ES-I3 (cell line): ENCODE data around the gene CYP2W1.

Experiments
- H3K36me3 ChIP-seq: 2 replicates; pipeline ENCODE4 v1.6.1; 2013; ENCODE audit warnings: mild to moderate bottlenecking, low read length, control low read depth, moderate library complexity; ENCODE audit not compliant: insufficient read depth
- H3K4me1 ChIP-seq: 2 replicates; pipeline ENCODE4 v1.6.1; 2013; ENCODE audit warnings: mild to moderate bottlenecking, control low read depth, low read length; ENCODE audit not compliant: insufficient read depth
- H3K9ac ChIP-seq: 2 replicates; pipeline ENCODE4 v1.6.1; 2013; ENCODE audit warnings: low read depth, mild to moderate bottlenecking, low read length, moderate library complexity
- H3K9me3 ChIP-seq: 2 replicates; pipeline ENCODE4 v1.6.1; 2013; ENCODE audit warnings: mild to moderate bottlenecking, low read length, moderate library complexity; ENCODE audit not compliant: control insufficient read depth, insufficient read depth

Gene CYP2W1

DNA sequence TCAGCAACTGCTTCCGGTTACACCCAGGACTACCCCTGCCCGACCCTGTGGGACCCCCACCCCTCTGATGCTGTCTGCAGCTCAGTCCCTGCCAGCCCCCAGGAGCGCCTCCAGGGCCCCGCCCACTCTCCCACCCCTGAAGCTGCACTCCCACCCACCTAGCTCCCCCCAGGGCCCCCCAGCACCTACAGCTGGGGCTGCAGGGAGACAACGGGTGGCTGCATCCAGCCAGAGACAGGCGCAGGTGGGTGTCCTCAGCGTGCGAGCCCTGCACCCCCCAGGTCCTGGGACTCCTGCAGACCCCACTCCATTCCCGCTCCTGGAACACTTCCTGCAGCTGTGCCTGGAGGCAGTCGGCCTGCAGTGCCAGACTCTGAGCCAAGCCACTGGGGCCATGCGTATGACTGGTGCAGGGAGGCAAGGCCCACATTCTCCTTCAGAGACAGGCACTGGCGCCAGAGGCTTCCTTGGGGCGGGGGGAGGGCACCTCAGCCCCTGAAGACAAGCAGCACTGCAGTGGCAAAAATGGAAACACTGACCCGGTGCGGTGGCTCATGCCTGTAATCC, 6.1 kb downstream of the CYP2W1 start:
- Histone ChIP-seq H3K9ac (no peak overlapping the region), H3K36me3 (no peaks in the 10 kb centered on the region), H3K9me3 (no peaks in the 10 kb centered on the region), H3K4me1 (peaks cover 7% of the 10 kb centered on the region; the same call in 1 of the 2 replicates)

DNA sequence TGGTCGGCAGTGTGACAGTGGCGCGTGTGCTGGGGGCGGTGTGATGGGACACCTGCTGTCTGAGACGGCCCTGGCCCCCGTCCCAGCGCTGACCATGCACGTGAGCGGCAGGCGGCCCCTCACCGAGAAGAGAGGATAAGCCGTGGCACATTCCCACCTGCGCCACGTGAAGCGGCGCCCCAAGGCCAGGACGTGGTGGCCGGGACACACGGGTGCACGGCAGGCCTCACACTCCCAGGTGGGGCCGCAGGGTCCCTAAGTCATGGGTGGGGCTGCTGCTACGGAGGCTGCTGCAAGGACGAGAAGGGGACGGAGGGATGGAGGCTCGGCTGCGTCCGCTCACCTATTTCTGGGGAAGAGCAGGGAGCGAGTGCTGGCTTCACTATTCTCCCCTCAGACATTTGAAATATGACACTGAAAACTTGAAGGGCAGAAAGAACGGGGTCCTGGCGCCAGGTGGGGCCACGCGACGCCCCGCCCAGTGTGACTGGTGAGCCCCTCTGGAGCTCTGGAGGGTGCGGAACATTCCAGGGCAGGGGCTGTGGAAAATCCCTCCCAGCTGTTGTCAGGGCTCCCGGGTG, 7.5 kb downstream of the CYP2W1 start:
- Histone ChIP-seq H3K9me3 (no peaks in the 10 kb centered on the region), H3K4me1 (peaks cover 7% of the 10 kb centered on the region; the same call in 1 of the 2 replicates), H3K9ac (no peak overlapping the region), H3K36me3 (no peaks in the 10 kb centered on the region)

DNA sequence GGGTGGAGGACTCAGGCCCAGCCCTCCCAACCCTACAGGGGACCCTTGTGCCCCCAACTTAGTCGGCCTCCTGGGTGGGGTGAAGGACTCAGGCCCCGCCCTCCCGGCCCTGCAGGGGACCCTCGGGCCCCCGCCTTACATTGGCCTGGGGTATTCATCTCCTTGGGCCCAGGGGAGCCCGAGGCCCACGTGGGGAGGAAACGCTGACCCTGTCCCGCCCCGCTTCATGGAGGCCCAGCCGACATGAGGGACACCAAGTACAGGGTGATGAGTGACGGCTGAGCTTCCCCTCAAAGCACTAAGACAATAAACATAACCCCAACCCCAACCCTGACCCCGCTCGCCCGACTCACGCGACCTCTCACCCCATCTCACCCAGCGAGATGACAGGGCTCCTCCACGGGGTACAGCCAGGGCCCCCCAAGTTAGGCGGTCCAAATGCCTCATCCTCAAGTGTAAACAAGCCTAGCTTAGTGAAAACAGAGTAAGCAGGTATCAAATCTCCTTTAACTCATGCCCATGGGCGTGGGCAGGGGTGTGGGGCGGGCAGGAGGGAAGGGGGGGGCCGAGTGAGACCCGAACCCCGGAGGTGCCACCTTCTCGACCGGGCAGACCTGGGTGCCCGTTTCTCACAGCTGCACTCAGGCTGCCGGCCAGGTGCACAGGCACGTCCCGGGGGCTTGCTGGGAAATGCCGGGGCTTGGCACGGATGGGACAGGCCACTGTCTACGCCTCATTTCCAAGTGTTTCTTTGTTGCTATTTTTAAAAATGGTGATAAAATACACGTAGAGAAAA, 8.2 kb downstream of the CYP2W1 start:
- no peak overlapping the region for H3K9ac ChIP-seq
- no peaks in the 10 kb centered on the region for H3K36me3 ChIP-seq
- H3K9me3 ChIP-seq: no peaks in the 10 kb centered on the region
- H3K4me1 ChIP-seq: peaks cover 7% of the 10 kb centered on the region; the same call in 1 of the 2 replicates

DNA sequence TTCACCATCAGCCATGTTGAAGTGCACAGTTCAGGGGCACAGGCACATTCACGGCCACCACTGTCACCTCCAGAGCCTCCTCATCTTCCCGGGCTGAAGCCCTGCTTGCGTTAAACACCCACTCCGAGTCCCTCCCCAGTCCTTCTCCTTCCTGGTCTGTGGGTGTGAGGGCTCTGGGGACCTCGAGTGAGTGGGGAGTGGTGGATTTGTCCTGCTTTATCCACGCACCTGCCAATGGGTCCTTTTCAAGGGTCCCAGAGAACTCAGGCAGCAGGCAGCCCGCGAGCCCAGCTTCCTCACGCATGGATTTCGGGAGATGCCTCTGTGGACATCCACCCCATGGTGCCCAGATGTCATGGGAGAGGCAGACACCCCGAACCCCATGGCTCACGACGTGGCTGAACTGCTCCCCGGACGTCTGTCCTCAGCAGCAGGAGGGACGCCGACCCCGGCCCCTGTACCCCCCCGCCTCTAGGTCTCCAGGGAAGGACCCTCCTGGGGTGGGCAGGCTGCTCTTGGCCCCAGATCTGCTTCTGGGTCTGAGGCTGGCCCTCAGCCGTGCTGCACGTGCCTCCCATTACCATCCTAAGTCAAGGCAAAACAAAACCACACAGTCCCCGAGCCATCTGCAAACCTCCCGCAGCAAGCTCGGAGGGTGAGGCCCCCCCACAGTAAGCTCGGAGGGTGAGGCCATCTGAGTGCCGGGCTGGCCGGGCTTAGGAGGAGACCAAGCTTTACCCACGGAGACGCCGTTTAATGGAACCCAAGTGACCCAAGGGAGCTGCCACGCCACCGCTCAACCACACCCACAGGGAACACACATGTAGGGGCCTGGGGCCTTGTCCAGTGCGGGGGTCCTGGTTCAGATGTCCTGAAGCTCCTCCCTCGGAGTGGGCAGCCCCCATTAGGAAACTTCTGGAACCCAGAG, 9.0 kb downstream of the CYP2W1 start:
- H3K9ac ChIP-seq: no peak overlapping the region
- no peaks in the 10 kb centered on the region for H3K9me3 ChIP-seq
- peaks cover 7% of the 10 kb centered on the region; the same call in 1 of the 2 replicates for H3K4me1 ChIP-seq
- H3K36me3 ChIP-seq: no peaks in the 10 kb centered on the region

DNA sequence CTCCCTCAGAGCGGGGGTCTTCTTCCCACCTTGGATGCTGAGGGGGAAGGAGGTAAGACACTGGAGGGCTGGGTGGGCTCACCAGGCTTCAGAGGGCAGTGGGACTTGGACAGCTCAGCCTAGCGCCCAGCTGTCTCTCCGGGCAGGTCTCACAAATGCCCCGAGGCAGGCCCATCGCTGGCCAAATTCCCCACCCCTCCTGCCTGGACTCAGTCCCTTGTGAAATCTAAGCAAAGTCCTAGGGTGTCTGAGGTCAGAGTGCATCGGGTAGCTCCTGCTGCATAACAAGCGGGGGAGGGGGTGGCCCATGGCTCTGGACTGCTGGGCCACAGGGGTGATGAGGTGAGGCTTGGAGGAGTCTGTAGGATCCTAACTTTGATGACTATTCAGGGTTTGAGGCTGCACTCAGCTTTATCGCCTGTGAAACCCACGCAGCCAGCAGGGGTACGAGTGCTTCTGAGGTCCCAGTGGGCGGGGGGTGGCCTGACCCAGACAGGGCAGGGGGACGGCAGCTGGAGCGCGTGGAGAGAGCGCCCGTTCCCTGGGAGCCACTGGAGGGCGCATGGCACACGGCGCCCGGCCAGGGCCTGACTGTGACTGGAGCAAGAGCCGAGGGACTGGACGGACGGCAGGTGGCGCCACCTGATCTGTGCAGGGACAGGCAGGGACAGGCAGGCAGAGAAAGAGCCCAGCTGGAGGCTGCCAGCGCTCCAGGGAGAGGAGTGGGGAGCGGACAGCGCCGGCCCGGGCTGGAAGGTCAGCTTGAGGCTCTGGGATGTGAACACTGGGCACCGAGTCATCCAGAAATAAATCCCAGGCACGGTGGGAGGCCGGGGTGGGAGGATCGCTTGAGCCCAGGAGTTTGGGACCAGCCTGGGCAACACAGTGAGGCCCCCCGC, 10.0 kb downstream of the CYP2W1 start:
- H3K4me1 ChIP-seq: peaks cover 7% of the 10 kb centered on the region; the same call in 1 of the 2 replicates
- H3K9me3 ChIP-seq: no peaks in the 10 kb centered on the region
- no peak overlapping the region for H3K9ac ChIP-seq
- H3K36me3 ChIP-seq: no peaks in the 10 kb centered on the region

DNA sequence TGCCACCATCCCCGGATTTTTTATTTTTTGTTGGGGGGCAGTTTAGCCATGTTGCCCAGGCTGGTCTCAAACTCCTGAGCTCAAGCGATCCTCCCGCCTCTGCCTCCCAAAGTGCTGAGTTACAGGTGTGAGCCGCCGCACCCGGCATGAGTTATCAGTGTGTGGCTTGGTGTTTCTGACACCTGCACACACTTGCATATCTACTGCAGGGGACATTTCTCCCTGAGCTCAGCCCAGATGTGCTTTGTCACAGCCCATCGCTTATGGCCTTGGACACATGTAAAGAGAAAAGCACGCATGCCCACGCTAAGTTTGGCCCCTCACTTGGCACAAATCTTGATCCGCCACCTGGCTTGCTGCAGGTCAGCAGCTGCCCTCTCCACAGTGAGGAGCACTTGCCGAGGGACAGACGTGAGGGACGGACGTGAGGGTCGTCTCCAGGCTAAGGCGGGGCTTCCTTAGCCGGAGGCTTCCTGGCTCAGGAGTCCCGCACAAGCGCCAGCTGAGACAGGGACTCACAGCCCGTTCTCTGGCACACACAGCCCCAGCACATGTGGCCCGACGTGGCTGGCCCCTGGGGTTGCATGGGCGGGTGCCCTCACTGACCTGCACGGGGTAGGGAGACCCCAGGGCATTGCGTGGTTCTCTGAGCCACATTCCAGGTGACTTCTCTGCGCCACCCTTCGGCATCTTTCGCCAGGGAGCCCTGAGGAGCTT, 11.8 kb downstream of the CYP2W1 start:
- Histone ChIP-seq H3K9me3 (no peaks in the 10 kb centered on the region), H3K36me3 (peaks cover 4% of the 10 kb centered on the region; the same call in 1 of the 2 replicates), H3K9ac (no peak overlapping the region), H3K4me1 (peaks cover 5% of the 10 kb centered on the region; the same call in 1 of the 2 replicates)

DNA sequence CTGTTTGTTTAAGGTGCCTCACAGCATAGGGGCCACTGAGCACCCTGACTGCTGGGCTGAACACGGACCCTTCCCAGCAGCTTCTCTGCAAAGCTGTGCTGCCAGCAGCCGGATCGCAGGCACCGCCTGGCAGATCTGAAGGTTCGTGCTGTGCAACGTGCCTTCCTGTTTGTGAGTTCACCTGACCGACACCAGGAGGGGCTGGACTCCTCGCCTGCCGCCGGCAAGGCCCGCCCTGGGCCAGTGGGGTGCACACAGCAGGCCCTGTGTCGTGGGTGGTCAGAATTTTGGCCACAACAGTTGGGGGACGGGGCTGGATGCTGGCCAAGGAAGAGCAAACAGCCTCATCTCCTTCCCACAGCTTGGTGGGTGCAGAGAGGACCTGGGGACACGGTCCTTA, 12.6 kb downstream of the CYP2W1 start:
- no peak overlapping the region for H3K9ac ChIP-seq
- H3K9me3 ChIP-seq: no peaks in the 10 kb centered on the region
- H3K4me1 ChIP-seq: peaks cover 7% of the 10 kb centered on the region; the same call in 1 of the 2 replicates
- peaks cover 4% of the 10 kb centered on the region; the same call in 1 of the 2 replicates for H3K36me3 ChIP-seq

DNA sequence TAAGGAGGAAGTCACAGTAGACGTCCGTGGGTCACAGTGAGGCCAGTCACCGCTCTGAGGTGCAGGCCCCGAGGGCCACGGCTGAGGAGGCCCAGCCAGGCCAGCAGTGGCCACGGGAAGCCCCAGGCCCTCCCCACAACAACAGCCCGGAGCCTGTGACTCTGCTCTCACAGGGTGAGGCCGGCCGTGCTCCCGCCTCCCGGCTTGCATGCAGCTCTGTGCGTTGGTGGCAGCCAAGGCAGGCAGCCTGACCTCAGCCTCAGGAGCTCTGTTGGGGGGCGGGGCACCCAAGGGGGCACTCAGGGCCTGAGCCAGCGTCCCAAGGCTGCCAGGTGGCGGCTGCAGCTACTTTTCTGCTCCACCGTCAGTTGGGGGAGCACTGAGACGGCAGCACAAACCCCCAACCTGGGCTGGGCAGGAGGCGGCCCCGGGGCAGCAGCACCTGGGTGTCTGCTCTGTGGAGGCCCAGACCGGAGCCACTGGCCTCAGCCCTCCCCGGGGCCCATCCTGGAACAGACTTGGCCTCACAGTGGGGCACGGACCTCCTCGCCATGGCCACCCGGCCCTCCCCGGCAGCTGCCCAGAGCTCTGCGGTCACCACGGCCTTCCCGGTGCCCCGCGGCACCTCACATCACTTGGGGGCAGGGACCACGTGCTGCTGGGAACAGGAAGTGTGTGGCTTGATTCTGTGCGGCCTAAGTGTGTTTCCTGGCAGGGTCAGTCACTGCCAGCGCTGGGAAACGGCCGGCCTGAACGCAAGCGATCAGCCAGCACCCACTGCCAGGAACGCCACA, 13.3 kb downstream of the CYP2W1 start:
- no peak overlapping the region for H3K9ac ChIP-seq
- no peaks in the 10 kb centered on the region for H3K9me3 ChIP-seq
- peaks cover 7% of the 10 kb centered on the region; the same call in 1 of the 2 replicates for H3K4me1 ChIP-seq
- H3K36me3 ChIP-seq: peaks cover 4% of the 10 kb centered on the region; the same call in 1 of the 2 replicates

DNA sequence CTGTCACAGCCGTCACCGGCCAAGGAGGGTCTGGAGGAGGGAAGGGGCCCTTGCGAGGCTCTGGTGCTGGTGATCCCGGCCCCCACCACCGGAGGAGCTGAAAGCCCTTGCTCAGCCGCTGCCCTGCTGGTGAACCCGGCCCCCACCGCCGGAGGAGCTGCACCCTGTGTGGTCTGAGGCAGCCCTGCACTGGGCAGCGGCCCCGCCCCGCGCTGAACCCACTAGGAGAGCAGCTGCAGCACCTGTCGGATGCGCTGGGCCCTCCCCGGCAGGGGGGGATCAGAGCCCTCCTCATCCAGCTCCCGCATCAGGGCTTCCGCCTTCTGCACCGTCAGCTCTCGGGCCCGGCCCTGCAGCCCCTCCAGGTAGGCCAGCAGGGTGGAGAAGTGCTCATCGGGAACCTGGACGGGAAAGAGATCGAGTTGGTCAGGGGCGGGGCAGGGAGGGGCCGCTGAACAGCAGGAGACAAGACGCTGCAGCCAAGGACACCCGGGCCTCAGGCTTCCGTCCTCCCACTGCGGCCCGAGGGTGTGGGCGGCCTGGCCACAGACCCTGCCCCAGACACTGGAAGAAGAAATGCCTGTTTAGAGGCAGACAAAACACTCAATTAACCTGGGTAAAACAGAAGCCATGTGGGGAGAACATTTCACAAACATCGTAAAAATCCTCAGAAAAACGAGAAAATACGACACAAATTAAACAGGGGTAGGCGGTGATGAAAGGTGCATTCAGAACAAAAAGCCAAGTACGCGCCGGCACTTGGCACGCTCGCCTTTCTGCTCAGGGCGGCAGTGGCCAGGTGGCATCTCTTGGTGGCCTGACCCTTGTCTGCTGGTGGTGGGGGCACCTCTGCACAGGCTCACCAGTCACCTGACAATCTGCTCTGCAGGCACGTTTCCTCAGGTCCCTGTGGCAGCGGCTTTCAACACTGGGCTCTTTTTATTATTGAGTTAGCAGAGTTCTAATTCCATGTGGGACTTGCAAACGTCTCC, 14.7 kb downstream of the CYP2W1 start:
- Histone ChIP-seq H3K36me3 (peaks cover 4% of the 10 kb centered on the region; the same call in 1 of the 2 replicates), H3K9me3 (no peaks in the 10 kb centered on the region), H3K4me1 (peaks cover 7% of the 10 kb centered on the region; the same call in 1 of the 2 replicates), H3K9ac (no peak overlapping the region)

DNA sequence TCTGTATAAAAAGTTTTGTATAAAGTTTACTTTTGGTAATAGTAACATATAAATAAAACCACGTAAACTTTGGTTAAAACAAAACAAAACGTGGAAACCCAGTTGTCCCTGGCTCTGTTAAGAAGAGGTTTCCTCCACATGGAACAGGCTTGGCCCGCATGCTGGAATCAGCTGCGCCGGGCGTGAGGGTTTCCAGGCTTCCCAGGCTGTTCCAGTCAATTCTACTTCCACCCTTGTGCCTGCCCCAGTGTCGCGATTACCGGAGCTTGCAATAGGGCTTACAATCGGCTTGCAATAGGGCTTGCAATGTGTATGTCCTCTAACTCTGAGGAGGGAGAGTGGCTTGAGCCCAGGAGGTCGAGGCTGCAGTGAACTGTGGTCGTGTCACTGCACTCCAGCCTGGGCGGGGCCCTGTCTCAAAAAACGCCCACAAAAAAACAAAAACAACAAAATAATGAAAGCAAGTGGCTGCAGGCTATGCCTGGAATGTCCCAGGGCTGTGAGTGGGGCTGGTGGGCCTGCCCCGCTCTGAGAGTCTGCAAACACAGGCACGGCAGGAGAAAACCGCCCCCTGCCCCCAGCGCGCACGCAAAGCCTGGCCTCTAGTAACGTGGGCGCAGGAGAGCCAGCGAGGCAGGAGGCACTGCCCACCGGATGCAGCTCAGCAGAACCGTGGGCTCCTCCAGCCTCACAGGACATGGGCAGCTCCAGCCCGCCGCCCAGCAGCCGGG, 16.3 kb downstream of the CYP2W1 start:
- peaks cover 4% of the 10 kb centered on the region; the same call in 1 of the 2 replicates for H3K4me1 ChIP-seq
- peaks cover 4% of the 10 kb centered on the region; the same call in 1 of the 2 replicates for H3K36me3 ChIP-seq
- no peak overlapping the region for H3K9ac ChIP-seq
- H3K9me3 ChIP-seq: no peaks in the 10 kb centered on the region
